RWPE1 (cell line): ENCODE data around the gene ANO4.

ENCODE experiments used
- CTCF ChIA-PET: fragments of 350-600 bp; sonication (Branson Sonifier 250); formaldehyde crosslinking; extraction: SDS; loops from one replicate; lab custom pipeline; 2021; lab: Yijun Ruan, JAX
- POLR2A ChIA-PET: fragments of 400-600 bp; formaldehyde crosslinking; extraction: SDS; loops from one replicate; lab custom pipeline; 2020; ENCODE audit warnings: antibody characterized with exemption; ENCODE audit not compliant: low non-redundant PET; lab: Yijun Ruan, JAX
- DNase-seq: peaks from one replicate; pipeline ENCODE4 v3.0.0; 2012; ENCODE audit warnings: low spot score
- H3K27ac ChIP-seq: fragments of 450-650 bp; 2 replicates; pipeline ENCODE4 v1.5.1; 2017
- CTCF ChIP-seq: fragments of 450-650 bp; conservative IDR thresholded peaks from 2 replicates; pipeline ENCODE4 v1.5.1; 2017; ENCODE audit warnings: low read depth, mild to moderate bottlenecking

The ANO4 gene

GRCh38 chr12:101027200-101027599 lies 232.6 kb downstream of the ANO4 start:
- POLR2A ChIA-PET, result no interaction called here
- TF ChIP-seq CTCF, result no peak
- CTCF ChIA-PET, result no interaction called here
- H3K27ac ChIP-seq, result no peak overlapping the region
- DNase-seq, result no peak

DNA sequence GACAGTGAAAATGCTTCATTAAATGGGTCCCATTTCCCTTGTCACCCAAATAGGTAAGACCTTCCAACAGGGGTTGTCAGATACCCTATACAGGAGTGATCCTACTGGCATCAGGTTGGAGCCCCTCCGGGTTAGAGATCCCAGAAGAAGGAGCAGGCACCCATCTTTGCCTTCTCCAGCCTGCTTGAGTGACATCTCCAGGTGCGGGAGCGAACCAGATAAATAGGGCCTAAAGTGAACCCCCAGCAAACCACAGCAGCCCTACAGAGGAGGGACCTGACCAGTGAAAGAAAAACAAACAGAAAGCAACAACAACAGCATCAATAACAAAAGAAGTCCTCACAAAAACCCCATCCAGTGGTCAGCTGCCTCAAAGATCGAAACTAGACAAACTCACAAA lies 233.2 kb downstream of the ANO4 start:
- CTCF ChIA-PET, result no interaction called here

GRCh38 chr12:101038289-101038871 lies 243.8 kb downstream of the ANO4 start:
- ChIA-PET CTCF (no interaction called here), POLR2A (no interaction called here)
- no peak overlapping the region for H3K27ac ChIP-seq
- DNase-seq, result no peak
- TF ChIP-seq CTCF, result no peak

More for the DNA sequence above, 233.2 kb downstream of the ANO4 start:
- H3K27ac ChIP-seq, result no peak overlapping the region
- no peak for DNase-seq
- TF ChIP-seq CTCF, result no peak
- POLR2A ChIA-PET, result no interaction called here

GRCh38 chr12:101039848-101040531 lies 245.4 kb downstream of the ANO4 start:
- CTCF ChIA-PET, result interaction anchor here (0.6 kb wide), 1 partner anchor 211 kb away, joined by 4 read pairs; no protein-coding TSS in a partner anchor
- no peak for TF ChIP-seq CTCF
- no peak for DNase-seq
- H3K27ac ChIP-seq, result no peak overlapping the region
- POLR2A ChIA-PET, result no interaction called here

GRCh38 chr12:101040936-101041335 lies 246.4 kb downstream of the ANO4 start:
- no peak for DNase-seq
- POLR2A ChIA-PET, result no interaction called here
- H3K27ac ChIP-seq, result no peak overlapping the region
- CTCF ChIA-PET, result no interaction called here
- TF ChIP-seq CTCF, result no peak

GRCh38 chr12:101042211-101042610 lies 247.6 kb downstream of the ANO4 start:
- no peak for DNase-seq
- CTCF ChIA-PET, result no interaction called here
- TF ChIP-seq CTCF, result no peak
- POLR2A ChIA-PET, result no interaction called here
- H3K27ac ChIP-seq, result no peak overlapping the region
